ENCODE results near the gene OTOP3. TPM values are rescaled to one million over a fixed set of nuclear protein-coding genes. Genes with fewer than 3 reads are reported as not detected.

The OTOP3 gene
- total RNA-seq, 1 experiment from 2014 or later, result not detected

- no peak for DNase-seq (ENCODE audit: low spot score)
- Mint-ChIP-seq H3K4me1 (peaks cover 7% of the 10 kb centered on the region), H3K27ac (no peak overlapping the region), H3K36me3 (no peaks in the 10 kb centered on the region), H3K27me3 (ENCODE audit: low read depth) (peaks cover 14% of the 10 kb centered on the region), H3K4me3 (no peak overlapping the region), H3K9me3 (no peaks in the 10 kb centered on the region)
- CTCF ChIA-PET, result interaction anchor here (1.0 to 6.5 kb wide), 3 partner anchors 9 to 93 kb away, joined by 3 to 206 read pairs (median 4); partner anchors contain the start of genes OTOP2 and USH1G
- TF ChIP-seq USF1 (CRISPR knock-in tag; IDR thresholded peaks at IDR 0.05) (no peak), SMAD3 (CRISPR knock-in tag; IDR thresholded peaks at IDR 0.05; ENCODE audit: borderline replicate concordance) (no peak), CTCF (IDR thresholded peaks at IDR 0.05) (no peak), NR2C2 (CRISPR knock-in tag; IDR thresholded peaks at IDR 0.05) (no peak), STAT6 (CRISPR knock-in tag; conservative IDR thresholded peaks at IDR 0.05; ENCODE audit: low read depth) (no peak), CREB1 (CRISPR knock-in tag; IDR thresholded peaks at IDR 0.05) (no peak), HMGA2 (CRISPR knock-in tag; IDR thresholded peaks at IDR 0.05) (no peak), ATF2 (CRISPR knock-in tag; IDR thresholded peaks at IDR 0.05; ENCODE audit: borderline replicate concordance, low read depth) (no peak), KAT7 (CRISPR knock-in tag; IDR thresholded peaks at IDR 0.05; ENCODE audit: borderline replicate concordance) (no peak), OVOL2 (CRISPR knock-in tag; IDR thresholded peaks at IDR 0.05; ENCODE audit: borderline replicate concordance) (no peak), NR1H2 (CRISPR knock-in tag; IDR thresholded peaks at IDR 0.05) (no peak)
- TF ChIP-seq, protein P1, sequence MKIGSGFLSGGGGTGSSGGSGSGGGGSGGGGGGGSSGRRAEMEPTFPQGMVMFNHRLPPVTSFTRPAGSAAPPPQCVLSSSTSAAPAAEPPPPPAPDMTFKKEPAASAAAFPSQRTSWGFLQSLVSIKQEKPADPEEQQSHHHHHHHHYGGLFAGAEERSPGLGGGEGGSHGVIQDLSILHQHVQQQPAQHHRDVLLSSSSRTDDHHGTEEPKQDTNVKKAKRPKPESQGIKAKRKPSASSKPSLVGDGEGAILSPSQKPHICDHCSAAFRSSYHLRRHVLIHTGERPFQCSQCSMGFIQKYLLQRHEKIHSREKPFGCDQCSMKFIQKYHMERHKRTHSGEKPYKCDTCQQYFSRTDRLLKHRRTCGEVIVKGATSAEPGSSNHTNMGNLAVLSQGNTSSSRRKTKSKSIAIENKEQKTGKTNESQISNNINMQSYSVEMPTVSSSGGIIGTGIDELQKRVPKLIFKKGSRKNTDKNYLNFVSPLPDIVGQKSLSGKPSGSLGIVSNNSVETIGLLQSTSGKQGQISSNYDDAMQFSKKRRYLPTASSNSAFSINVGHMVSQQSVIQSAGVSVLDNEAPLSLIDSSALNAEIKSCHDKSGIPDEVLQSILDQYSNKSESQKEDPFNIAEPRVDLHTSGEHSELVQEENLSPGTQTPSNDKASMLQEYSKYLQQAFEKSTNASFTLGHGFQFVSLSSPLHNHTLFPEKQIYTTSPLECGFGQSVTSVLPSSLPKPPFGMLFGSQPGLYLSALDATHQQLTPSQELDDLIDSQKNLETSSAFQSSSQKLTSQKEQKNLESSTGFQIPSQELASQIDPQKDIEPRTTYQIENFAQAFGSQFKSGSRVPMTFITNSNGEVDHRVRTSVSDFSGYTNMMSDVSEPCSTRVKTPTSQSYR (CRISPR knock-in tag; IDR thresholded peaks at IDR 0.05), result no peak
- TF ChIP-seq, protein P2, sequence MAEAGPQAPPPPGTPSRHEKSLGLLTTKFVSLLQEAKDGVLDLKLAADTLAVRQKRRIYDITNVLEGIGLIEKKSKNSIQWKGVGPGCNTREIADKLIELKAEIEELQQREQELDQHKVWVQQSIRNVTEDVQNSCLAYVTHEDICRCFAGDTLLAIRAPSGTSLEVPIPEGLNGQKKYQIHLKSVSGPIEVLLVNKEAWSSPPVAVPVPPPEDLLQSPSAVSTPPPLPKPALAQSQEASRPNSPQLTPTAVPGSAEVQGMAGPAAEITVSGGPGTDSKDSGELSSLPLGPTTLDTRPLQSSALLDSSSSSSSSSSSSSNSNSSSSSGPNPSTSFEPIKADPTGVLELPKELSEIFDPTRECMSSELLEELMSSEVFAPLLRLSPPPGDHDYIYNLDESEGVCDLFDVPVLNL (CRISPR knock-in tag; IDR thresholded peaks at IDR 0.05; ENCODE audit: borderline replicate concordance, low read depth), result no peak
- ATAC-seq, result no peak
- POLR2A ChIA-PET, result no interaction called here
Observed at GRCh38 chr17:74954665-74955421, 19.1 kb downstream of the OTOP3 start.
